GM19351 (cell line): Measurements from ENCODE around the gene NOS1AP.
"Not testable (repeated sequence)": the region's sequence is repeated elsewhere in the genome, so short reads cannot be mapped to it uniquely, and the experiment has no call there.

Experiments used
- ATAC-seq: cut with Tn5 transposase; IDR thresholded peaks from one replicate; pipeline ENCODE4 v1.9.1; 2021; ENCODE audit warnings: mild to moderate bottlenecking, moderate library complexity; ENCODE audit not compliant: unreplicated experiment

Gene NOS1AP

GRCh38 chr1:162323023-162323422 lies 253.5 kb downstream of the NOS1AP start:
- no peak for ATAC-seq

GRCh38 chr1:162324396-162324795 lies 254.9 kb downstream of the NOS1AP start:
- no peak for ATAC-seq

- ATAC-seq, result no peak
Measured at GRCh38 chr1:162326559-162326958, 257.1 kb downstream of the NOS1AP start.

GRCh38 chr1:162327144-162327787 lies 257.8 kb downstream of the NOS1AP start:
- ATAC-seq, result no peak

GRCh38 chr1:162327788-162328165 lies 258.3 kb downstream of the NOS1AP start:
- no peak for ATAC-seq

- ATAC-seq, result no peak
Measured at GRCh38 chr1:162328512-162328911, 259.0 kb downstream of the NOS1AP start.

- ATAC-seq, result no peak
Measured at GRCh38 chr1:162329826-162330225, 260.3 kb downstream of the NOS1AP start.

GRCh38 chr1:162333991-162334390 lies 264.5 kb downstream of the NOS1AP start:
- ATAC-seq, result no peak

GRCh38 chr1:162335126-162335525 lies 265.6 kb downstream of the NOS1AP start:
- ATAC-seq, result no peak

- ATAC-seq, result no peak
Measured at GRCh38 chr1:162336621-162337285, 267.3 kb downstream of the NOS1AP start.

- no peak for ATAC-seq
Measured at GRCh38 chr1:162342452-162342983, 273.0 kb downstream of the NOS1AP start.

GRCh38 chr1:162343470-162343869 lies 274.0 kb downstream of the NOS1AP start:
- ATAC-seq, result no peak

GRCh38 chr1:162347281-162347680 lies 277.8 kb downstream of the NOS1AP start:
- no peak for ATAC-seq

GRCh38 chr1:162349635-162350330 lies 280.3 kb downstream of the NOS1AP start:
- no peak for ATAC-seq

- no peak for ATAC-seq
Measured at GRCh38 chr1:162351246-162351842, 281.9 kb downstream of the NOS1AP start.

GRCh38 chr1:162351874-162352273 lies 282.4 kb downstream of the NOS1AP start:
- ATAC-seq, result not testable (repeated sequence)

- ATAC-seq, result no peak
Measured at GRCh38 chr1:162353078-162353477, 283.6 kb downstream of the NOS1AP start.

- no peak for ATAC-seq
Measured at GRCh38 chr1:162353702-162354101, 284.2 kb downstream of the NOS1AP start.

- no peak for ATAC-seq
Measured at GRCh38 chr1:162357681-162358266, 288.3 kb downstream of the NOS1AP start.

- no peak for ATAC-seq
Measured at GRCh38 chr1:162358928-162359327, 289.4 kb downstream of the NOS1AP start.
